GM21528 (cell line): ENCODE results near the gene FAT2.
"Not testable (repeated sequence)": the region's sequence is repeated elsewhere in the genome, so short reads cannot be mapped to it uniquely, and the experiment has no call there.

Source experiments
- ATAC-seq: cut with Tn5 transposase; IDR thresholded peaks from one replicate; pipeline ENCODE4 v1.9.1; 2021; ENCODE audit warnings: mild to moderate bottlenecking, moderate library complexity; ENCODE audit not compliant: unreplicated experiment, low FRiP score

The FAT2 gene

GRCh38 chr5:151585344-151585743, 5.8 kb downstream of the FAT2 start:
- not testable (repeated sequence) for ATAC-seq

GRCh38 chr5:151584057-151584937, 6.8 kb downstream of the FAT2 start:
- no peak for ATAC-seq

- ATAC-seq: no peak
Measured at GRCh38 chr5:151581812-151582583, 9.1 kb downstream of the FAT2 start.

- no peak for ATAC-seq
Measured at GRCh38 chr5:151581347-151581746, 9.8 kb downstream of the FAT2 start.

GRCh38 chr5:151580858-151581257, 10.3 kb downstream of the FAT2 start:
- ATAC-seq: no peak

GRCh38 chr5:151580239-151580638, 10.9 kb downstream of the FAT2 start:
- no peak for ATAC-seq

GRCh38 chr5:151579146-151579545, 12.0 kb downstream of the FAT2 start:
- not testable (repeated sequence) for ATAC-seq

GRCh38 chr5:151578326-151579025, 12.7 kb downstream of the FAT2 start:
- ATAC-seq: no peak

- ATAC-seq: no peak
Measured at GRCh38 chr5:151577566-151577965, 13.6 kb downstream of the FAT2 start.

- no peak for ATAC-seq
Measured at GRCh38 chr5:151574444-151574996, 16.6 kb downstream of the FAT2 start.

- ATAC-seq: no peak
Measured at GRCh38 chr5:151572657-151573368, 18.3 kb downstream of the FAT2 start.

GRCh38 chr5:151571270-151572173, 19.6 kb downstream of the FAT2 start:
- ATAC-seq: no peak

GRCh38 chr5:151570512-151571269, 20.4 kb downstream of the FAT2 start:
- ATAC-seq: no peak

- no peak for ATAC-seq
Measured at GRCh38 chr5:151570058-151570457, 21.1 kb downstream of the FAT2 start.

GRCh38 chr5:151569132-151570046, 21.7 kb downstream of the FAT2 start:
- no peak for ATAC-seq

- no peak for ATAC-seq
Measured at GRCh38 chr5:151568036-151568435, 23.1 kb downstream of the FAT2 start.

- ATAC-seq: no peak
Measured at GRCh38 chr5:151565971-151566370, 25.2 kb downstream of the FAT2 start.
